Epithelial cell of prostate (primary cell): ENCODE measurements around the gene CACNA1A.
"Not testable (repeated sequence)": the region's sequence is repeated elsewhere in the genome, so short reads cannot be mapped to it uniquely, and the experiment has no call there.

Experiments
- DNase-seq: peaks from one replicate; pipeline ENCODE4 v3.0.0-alpha.2; 2011; ENCODE audit warnings: low read depth, low spot score
- H3K27ac ChIP-seq: fragments of 450-650 bp; 2 replicates; pipeline ENCODE4 v1.5.1; 2017; ENCODE audit warnings: mild to moderate bottlenecking

Gene CACNA1A

DNA sequence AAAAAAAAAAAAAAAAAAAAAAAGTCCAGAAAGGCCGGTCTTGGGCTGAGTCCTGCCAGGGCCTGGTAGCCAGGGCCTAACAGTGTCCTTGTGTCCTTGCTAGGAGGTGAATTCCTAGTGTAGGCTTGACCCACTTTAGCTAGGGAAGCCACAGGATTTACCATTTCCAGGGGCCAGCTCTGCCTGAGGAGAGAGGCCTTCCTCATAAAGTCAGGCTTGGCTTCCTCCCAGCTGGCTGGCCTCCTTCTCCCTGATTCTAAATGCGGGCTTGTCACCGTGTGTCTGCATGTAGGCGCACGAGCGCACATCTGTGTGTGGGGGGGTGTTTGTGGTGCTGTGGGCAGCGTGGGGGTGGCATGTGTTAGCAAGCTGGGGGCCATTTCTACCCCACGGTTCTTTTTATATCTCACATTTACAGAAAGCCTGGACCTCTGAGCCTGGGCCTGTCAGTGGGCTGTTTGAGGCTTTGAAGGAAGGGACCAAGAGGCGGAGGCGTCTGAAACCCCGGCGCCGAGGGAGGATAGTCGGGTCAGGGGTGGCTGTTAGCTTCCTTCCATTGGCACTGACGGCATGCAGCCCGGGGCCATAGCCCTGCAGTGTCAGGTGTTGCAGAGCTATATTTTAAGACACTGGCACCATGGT lies 324.4 kb downstream of the CACNA1A start:
- DNase-seq = no peak
- no peak overlapping the region for H3K27ac ChIP-seq

GRCh38 chr19:13178291-13178690 lies 328.0 kb downstream of the CACNA1A start:
- not testable (repeated sequence) for DNase-seq, H3K27ac ChIP-seq

- DNase-seq, H3K27ac ChIP-seq: not testable (repeated sequence)
Measured at GRCh38 chr19:13177584-13177983, 328.7 kb downstream of the CACNA1A start.

GRCh38 chr19:13176345-13176744 lies 329.9 kb downstream of the CACNA1A start:
- no peak for DNase-seq

GRCh38 chr19:13173139-13173737 lies 333.0 kb downstream of the CACNA1A start:
- no peak for DNase-seq

More at GRCh38 chr19:13176345-13176744, 329.9 kb downstream of the CACNA1A start:
- no peak overlapping the region for H3K27ac ChIP-seq

DNA sequence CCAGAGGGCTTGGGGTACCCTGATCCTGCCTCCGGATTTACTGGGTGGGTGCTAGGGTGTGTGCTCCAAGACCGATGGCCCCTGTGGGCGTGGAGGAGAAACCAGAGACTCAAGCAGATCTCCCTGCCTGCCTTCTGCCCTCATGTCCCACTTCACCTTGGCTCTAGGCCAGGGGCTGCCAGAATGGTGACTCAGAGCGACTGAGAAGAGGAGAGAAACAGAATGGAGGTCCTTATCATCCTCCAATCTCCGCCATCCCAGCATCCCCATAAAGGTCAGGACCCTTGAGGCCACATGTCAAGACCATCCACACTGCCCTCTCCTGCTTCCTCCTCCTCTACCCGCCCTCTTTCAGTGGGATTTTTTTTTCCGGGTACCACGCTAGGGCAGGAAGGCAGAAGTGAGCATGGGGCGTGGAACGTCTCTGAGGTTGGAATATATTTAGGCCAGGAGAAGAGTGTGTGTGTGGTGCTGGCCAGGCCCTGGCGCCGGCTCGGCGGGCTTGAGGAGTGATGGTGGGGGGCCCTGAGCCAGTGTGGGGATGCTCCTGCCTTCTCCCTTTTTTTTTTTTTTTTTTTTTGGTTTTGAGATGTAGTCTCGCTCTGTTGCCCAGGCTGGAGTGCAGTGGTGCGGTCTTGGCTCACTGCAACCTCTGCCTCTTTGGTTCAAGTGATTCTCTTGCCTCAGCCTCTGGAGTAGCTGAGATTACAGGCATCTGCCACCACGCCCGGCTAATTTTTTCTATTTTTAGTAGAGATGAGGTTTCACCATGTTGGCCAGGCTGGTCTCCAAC lies 333.7 kb downstream of the CACNA1A start:
- peak overlapping the region; percentile 100 for H3K27ac ChIP-seq
- DNase-seq = no peak

More at GRCh38 chr19:13173139-13173737, 333.0 kb downstream of the CACNA1A start:
- no peak overlapping the region for H3K27ac ChIP-seq

DNA sequence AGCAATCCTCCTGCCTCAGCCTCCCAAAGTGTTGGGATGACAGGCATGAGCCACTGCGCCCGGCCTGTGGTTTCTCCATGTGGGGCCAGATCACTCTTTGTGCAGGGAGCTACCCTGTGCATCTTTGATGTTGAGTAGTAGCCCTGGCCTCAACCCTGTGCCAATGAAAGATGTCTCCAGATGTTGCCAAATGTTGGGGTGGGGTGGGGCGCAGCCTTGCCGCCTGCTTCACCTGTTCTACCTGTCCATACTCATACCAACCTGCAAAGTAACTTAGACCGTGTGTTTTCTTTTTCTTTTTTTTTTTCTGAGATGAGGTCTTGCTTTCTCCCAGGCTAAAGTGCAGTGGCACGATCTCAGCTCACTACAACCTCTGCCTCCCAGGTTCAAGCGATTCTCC lies 335.1 kb downstream of the CACNA1A start:
- DNase-seq = no peak
- peak overlapping the region; percentile 100 for H3K27ac ChIP-seq

DNA sequence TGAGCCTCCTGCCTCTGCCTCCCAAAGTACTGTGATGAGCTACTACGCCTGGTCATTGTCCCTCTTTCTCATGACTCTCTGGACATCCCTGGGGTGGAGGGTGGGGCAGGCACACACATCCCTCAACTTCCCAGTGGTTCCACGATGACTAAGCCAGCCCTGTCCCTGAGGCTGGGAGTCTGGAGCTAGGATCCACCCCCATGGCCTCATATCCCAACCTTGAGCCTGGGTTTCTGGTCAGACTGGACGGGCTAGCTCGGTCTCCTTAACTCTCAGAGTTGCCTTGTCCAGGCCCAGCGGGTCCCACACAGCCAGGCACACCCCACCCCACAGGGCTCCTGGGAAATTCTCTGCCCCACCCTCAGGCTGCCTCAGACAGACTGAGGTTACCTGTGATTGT lies 336.5 kb downstream of the CACNA1A start:
- H3K27ac ChIP-seq = peak overlapping the region; percentile 100
- DNase-seq = peak; percentile 61

GRCh38 chr19:13166151-13166550 lies 340.1 kb downstream of the CACNA1A start:
- DNase-seq = not testable (repeated sequence)
- H3K27ac ChIP-seq = peak overlapping the region; percentile 100

- DNase-seq = no peak
- peak overlapping the region; percentile 100 for H3K27ac ChIP-seq
Measured at GRCh38 chr19:13165162-13165997, 340.9 kb downstream of the CACNA1A start.

- DNase-seq = no peak
- H3K27ac ChIP-seq = peak overlapping the region; percentile 100
Measured at GRCh38 chr19:13164343-13165161, 341.7 kb downstream of the CACNA1A start.

DNA sequence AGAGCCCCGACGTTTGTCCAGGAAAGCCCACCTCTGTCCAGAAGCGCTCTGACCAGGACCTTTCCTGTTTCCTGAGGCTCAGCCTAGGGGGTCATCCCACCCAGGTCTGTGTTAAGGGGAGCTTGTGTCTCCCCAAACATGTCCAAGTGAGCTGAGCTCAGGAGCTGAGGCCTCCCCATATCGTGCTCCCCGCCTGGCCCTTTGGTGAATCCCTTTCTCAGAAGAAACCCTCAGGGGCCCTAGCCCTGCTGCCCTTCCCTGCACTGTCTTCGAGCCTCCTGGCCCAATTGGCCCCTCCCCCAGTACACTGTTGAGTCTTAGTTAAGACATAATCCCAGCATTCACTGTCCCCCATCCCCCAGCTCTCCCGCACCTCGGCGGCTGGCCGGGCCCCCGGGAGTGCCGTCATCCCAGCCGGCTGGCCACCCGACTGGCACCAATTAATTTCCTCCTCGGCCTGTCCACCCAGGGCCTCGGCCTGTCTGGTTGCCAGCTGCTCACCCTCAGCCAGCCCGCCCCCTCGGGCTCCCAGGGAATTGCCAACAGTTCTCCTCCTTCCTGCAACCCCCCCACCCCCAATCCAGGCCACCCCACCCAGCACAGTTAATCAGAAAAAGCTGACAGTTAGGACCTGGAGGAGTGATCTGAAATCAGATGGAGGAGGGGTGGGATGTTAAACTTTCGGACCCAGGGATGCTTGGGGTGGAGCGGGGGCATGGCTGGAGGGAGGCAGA lies 342.5 kb downstream of the CACNA1A start:
- H3K27ac ChIP-seq = peak overlapping the region; percentile 100
- no peak for DNase-seq

GRCh38 chr19:13162724-13163608 lies 343.3 kb downstream of the CACNA1A start:
- H3K27ac ChIP-seq = peak overlapping the region; percentile 100

GRCh38 chr19:13160557-13160956 lies 345.7 kb downstream of the CACNA1A start:
- peak overlapping the region; percentile 100 for H3K27ac ChIP-seq
- no peak for DNase-seq

More at GRCh38 chr19:13162724-13163608, 343.3 kb downstream of the CACNA1A start:
- DNase-seq = peak; percentile 97

- no peak for DNase-seq
- peak overlapping the region; percentile 100 for H3K27ac ChIP-seq
Measured at GRCh38 chr19:13159713-13160112, 346.6 kb downstream of the CACNA1A start.
